Gastrocnemius medialis (tissue), 4 donors: Measurements from ENCODE around the gene YPEL2.

Source experiments
- CTCF ChIP-seq, 5 experiments: fragments of 450-650 bp in 3 of 5; fragments of 200-600 bp in 2 of 5; sonication (generic) in 2 of 5; IDR thresholded peaks in 4 of 5; conservative IDR thresholded peaks in 1 of 5; 1 replicate in 4 of 5; 2 replicates in 1 of 5; pipeline ENCODE4 v1.5.1; 2016 to 2019; ENCODE audit warnings: antibody characterized with exemption in 5 of 5, mild to moderate bottlenecking in 3 of 5, moderate library complexity in 3 of 5
- POLR2A ChIP-seq, 2 donors: fragments of 450-650 bp; IDR thresholded peaks; one replicate each; pipeline ENCODE4 v1.6.1; 2017; ENCODE audit warnings: antibody characterized with exemption in 2 of 2, mild to moderate bottlenecking in 2 of 2, moderate library complexity in 2 of 2

- TF ChIP-seq CTCF (IDR thresholded peaks at IDR 0.05 in 4 of 5, conservative IDR thresholded peaks at IDR 0.05 in 1 of 5): no peak
- no peak for TF ChIP-seq POLR2A (IDR thresholded peaks at IDR 0.05)
These were observed 30.7 kb downstream of the YPEL2 start for GRCh38 chr17:59361916-59362810.
